Mammary epithelial cell (primary cell): ENCODE results near the gene KRT5.

ENCODE experiments used
- EZH2 ChIP-seq: IDR thresholded peaks from 2 replicates; pipeline ENCODE4 v1.6.1; 2012; ENCODE audit warnings: low read length, inconsistent platforms, borderline replicate concordance
- TF ChIP-seq, protein P1 (sequence below), 2 donors: IDR thresholded peaks in 1 of 2; conservative IDR thresholded peaks in 1 of 2; 2 replicates each; pipeline ENCODE4 v1.5.1; 2011 to 2012; ENCODE audit warnings: inconsistent platforms in 2 of 2, low read length in 2 of 2, mild to moderate bottlenecking in 2 of 2, control low read depth in 1 of 2, low read depth in 1 of 2; ENCODE audit not compliant: insufficient read depth in 1 of 2; ENCODE audit errors: extremely low read depth in 1 of 2

DNA sequence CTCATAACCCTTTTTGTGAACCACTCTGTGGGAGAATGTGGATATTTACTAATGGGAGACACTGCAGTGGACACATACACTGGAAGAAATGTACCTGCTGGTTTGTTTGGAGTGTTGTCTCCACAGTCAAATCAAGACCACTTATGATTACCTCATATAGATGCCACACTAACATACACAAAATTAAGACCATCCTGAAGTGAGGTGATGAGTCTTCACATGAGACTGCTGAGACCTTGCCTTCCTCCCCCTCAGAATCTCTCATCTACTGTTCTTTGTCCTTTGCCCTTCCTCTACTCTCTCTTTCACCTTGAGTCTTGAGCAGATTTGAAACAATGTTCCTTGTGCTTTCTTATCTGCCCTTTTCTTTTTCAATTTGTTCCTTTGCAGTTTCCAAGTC is 31.5 kb downstream of the KRT5 start:
- TF ChIP-seq EZH2, result no peak
- TF ChIP-seq, protein P1, sequence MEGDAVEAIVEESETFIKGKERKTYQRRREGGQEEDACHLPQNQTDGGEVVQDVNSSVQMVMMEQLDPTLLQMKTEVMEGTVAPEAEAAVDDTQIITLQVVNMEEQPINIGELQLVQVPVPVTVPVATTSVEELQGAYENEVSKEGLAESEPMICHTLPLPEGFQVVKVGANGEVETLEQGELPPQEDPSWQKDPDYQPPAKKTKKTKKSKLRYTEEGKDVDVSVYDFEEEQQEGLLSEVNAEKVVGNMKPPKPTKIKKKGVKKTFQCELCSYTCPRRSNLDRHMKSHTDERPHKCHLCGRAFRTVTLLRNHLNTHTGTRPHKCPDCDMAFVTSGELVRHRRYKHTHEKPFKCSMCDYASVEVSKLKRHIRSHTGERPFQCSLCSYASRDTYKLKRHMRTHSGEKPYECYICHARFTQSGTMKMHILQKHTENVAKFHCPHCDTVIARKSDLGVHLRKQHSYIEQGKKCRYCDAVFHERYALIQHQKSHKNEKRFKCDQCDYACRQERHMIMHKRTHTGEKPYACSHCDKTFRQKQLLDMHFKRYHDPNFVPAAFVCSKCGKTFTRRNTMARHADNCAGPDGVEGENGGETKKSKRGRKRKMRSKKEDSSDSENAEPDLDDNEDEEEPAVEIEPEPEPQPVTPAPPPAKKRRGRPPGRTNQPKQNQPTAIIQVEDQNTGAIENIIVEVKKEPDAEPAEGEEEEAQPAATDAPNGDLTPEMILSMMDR (conservative IDR thresholded peaks at IDR 0.05 in 1 of 2, IDR thresholded peaks at IDR 0.05 in 1 of 2; ENCODE audit: extremely low read depth in 1 of 2, insufficient read depth in 1 of 2, low read depth in 1 of 2, low read length in 2 of 2), result no peak
